GM19397 (cell line): ENCODE data around the gene GRB7.
A peak's percentile ranks its signal among the peaks of the same experiment; 100 is the strongest.
"Not testable (repeated sequence)": the region's sequence is repeated elsewhere in the genome, so short reads cannot be mapped to it uniquely, and the experiment has no call there.

Experiments used
- ATAC-seq: cut with Tn5 transposase; IDR thresholded peaks from one replicate; pipeline ENCODE4 v1.9.1; 2021; ENCODE audit warnings: mild to moderate bottlenecking, moderate library complexity; ENCODE audit not compliant: unreplicated experiment

Gene GRB7

GRCh38 chr17:39730095-39730921 is 7.4 kb upstream of the GRB7 start, which contains the start of gene MIEN1:
Gene MIEN1, minus strand, starts transcription at chr17:39730532. Its CDS starts 37 bp downstream, at chr17:39730495.
- ATAC-seq: peak; percentile 90

GRCh38 chr17:39732586-39732985 is 5.2 kb upstream of the GRB7 start:
- no peak for ATAC-seq

- no peak for ATAC-seq
Observed at GRCh38 chr17:39735882-39736281, 1.9 kb upstream of the GRB7 start.

- no peak for ATAC-seq
Observed at GRCh38 chr17:39736319-39737165, 1.2 kb upstream of the GRB7 start.

GRCh38 chr17:39737206-39737759 is 455 bp upstream of the GRB7 start:
- no peak for ATAC-seq

- no peak for ATAC-seq
Observed at GRCh38 chr17:39738568-39738901, 797 bp downstream of the GRB7 start.

- no peak for ATAC-seq
Observed at GRCh38 chr17:39738983-39739884, 1.5 kb downstream of the GRB7 start.

- ATAC-seq: no peak
Observed at GRCh38 chr17:39739885-39740356, 2.2 kb downstream of the GRB7 start.

- ATAC-seq: no peak
Observed at GRCh38 chr17:39740357-39741111, 2.8 kb downstream of the GRB7 start.

GRCh38 chr17:39742126-39742855 is 4.6 kb downstream of the GRB7 start:
- no peak for ATAC-seq

- ATAC-seq: no peak
Observed at GRCh38 chr17:39742856-39743436, 5.2 kb downstream of the GRB7 start.

- no peak for ATAC-seq
Observed at GRCh38 chr17:39744075-39744835, 6.5 kb downstream of the GRB7 start.

- no peak for ATAC-seq
Observed at GRCh38 chr17:39744836-39745215, 7.1 kb downstream of the GRB7 start.

GRCh38 chr17:39745335-39746144 is 7.8 kb downstream of the GRB7 start:
- ATAC-seq: no peak

GRCh38 chr17:39746145-39746461 is 8.4 kb downstream of the GRB7 start:
- ATAC-seq: no peak

GRCh38 chr17:39747745-39748144 is 10.0 kb downstream of the GRB7 start:
- no peak for ATAC-seq

- ATAC-seq: not testable (repeated sequence)
Observed at GRCh38 chr17:39748444-39749034, 10.8 kb downstream of the GRB7 start.
